H1 (cell line): ENCODE measurements around the gene RAB44. TPM values are rescaled to one million over a fixed set of nuclear protein-coding genes. Genes with fewer than 3 reads are reported as not detected.

Source experiments
- BRCA1 ChIP-seq: IDR thresholded peaks from 2 replicates; pipeline ENCODE4 v1.6.1; 2012; ENCODE audit warnings: low read depth, low read length, improper control_type of control experiment
- CHD1 ChIP-seq: IDR thresholded peaks from 2 replicates; pipeline ENCODE4 v1.6.1; 2012; ENCODE audit warnings: low read depth, low read length, improper control_type of control experiment
- CHD7 ChIP-seq: fragments of 300-600 bp; sonication (generic); IDR thresholded peaks from 2 replicates; pipeline ENCODE4 v1.7.1; 2012; ENCODE audit warnings: low read length, moderate library complexity, mild to moderate bottlenecking, inconsistent platforms; ENCODE audit not compliant: insufficient replicate concordance
- HDAC2 ChIP-seq, 2 experiments: fragments of 300-600 bp in 1 of 2; sonication (generic) in 1 of 2; IDR thresholded peaks; 2 replicates each; pipeline ENCODE4 v1.6.1; 2011 to 2012; ENCODE audit warnings: low read depth in 2 of 2, low read length in 2 of 2, mild to moderate bottlenecking in 2 of 2, moderate library complexity in 2 of 2, borderline replicate concordance in 1 of 2, inconsistent platforms in 1 of 2
- KDM4A ChIP-seq: IDR thresholded peaks from one replicate; pipeline ENCODE4 v1.7.1; 2012; ENCODE audit warnings: low read depth, mild to moderate bottlenecking, moderate library complexity, low read length, inconsistent platforms; ENCODE audit not compliant: severe bottlenecking
- RFX5 ChIP-seq: IDR thresholded peaks from 2 replicates; pipeline ENCODE4 v1.6.1; 2011; ENCODE audit warnings: low read depth, low read length, improper control_type of control experiment, borderline replicate concordance
- RNF2 ChIP-seq: fragments of 200-900, 300-1000 bp; sonication (generic); IDR thresholded peaks from 2 replicates; pipeline ENCODE4 v1.7.1; 2016; ENCODE audit warnings: borderline replicate concordance, low read depth, mild to moderate bottlenecking, antibody characterized with exemption, low read length; ENCODE audit not compliant: poor library complexity, severe bottlenecking; ENCODE audit errors: missing control alignments
- TAF7 ChIP-seq: optimal IDR thresholded peaks from 2 replicates; pipeline ENCODE3; 2011; ENCODE audit warnings: low read depth, mild to moderate bottlenecking, inconsistent platforms, low read length, moderate library complexity, borderline replicate concordance
- polyA plus RNA-seq, 7 experiments: library from polyadenylated mRNA; depleted of rRNA in 3 of 7; stranded (reverse) in 5 of 7; unstranded in 2 of 7; fragments of >200 nt in 5 of 7; fragments of 200-250 nt in 2 of 7; gene quantifications; 1 replicate in 5 of 7; 2 replicates in 1 of 7; 4 replicates in 1 of 7; pipeline versions ENCODE4 v1.2.1 to v1.2.3, GENCODE V29; 2011 to 2013; ENCODE audit warnings: missing spikeins in 2 of 7, mixed read lengths in 2 of 7
- total RNA-seq: library from RNA; stranded (reverse); fragmentation: NEBNext Ultra II Directional; extraction: Animal tissue kit (Norgen Biotek cat#: 25700); gene quantifications from 2 replicates; pipeline ENCODE4 v1.2.1, GENCODE V29; 2021

Gene RAB44
- total and polyA plus RNA-seq, 2 of the 8 experiments (the other 6 are each of a cell fraction or from before 2014, with no cell fraction given) = 0.02 TPM; not detected in 1

- TF ChIP-seq CHD7 (no peak), RFX5 (no peak), HDAC2 (IDR thresholded peaks at IDR 0.05; ENCODE audit: borderline replicate concordance in 1 of 2, low read depth in 2 of 2, low read length in 2 of 2) (no peak), TAF7 (no peak), RNF2 (no peak), KDM4A (no peak), BRCA1 (no peak), CHD1 (no peak)
These were observed 58.1 kb downstream of the RAB44 start (continued) for GRCh38 chr6:36755435-36756348.
